ENCODE results near the gene MYO6.

The MYO6 gene

GRCh38 chr6:75819776-75820487 is 70.9 kb downstream of the MYO6 start:
- no peak for ATAC-seq (ENCODE audit: insufficient read depth, low read depth)
- H3K4me1 ChIP-seq (ENCODE audit: insufficient read depth, low read length) = no peaks in the 10 kb centered on the region
- H3K4me3 ChIP-seq (ENCODE audit: low read depth in 1 of 2, low read length in 2 of 2) = no peak overlapping the region
- no peak overlapping the region for H3K4me2 ChIP-seq (ENCODE audit: insufficient read depth, low read length)
- H3K79me2 ChIP-seq (ENCODE audit: insufficient read depth, low read length) = no peaks in the 10 kb centered on the region
- no peak overlapping the region for H2AFZ ChIP-seq (ENCODE audit: low read depth, low read length)
- H3K27me3 ChIP-seq (ENCODE audit: insufficient read depth, low read length, poor library complexity) = no peaks in the 10 kb centered on the region
- no peak for DNase-seq
- H3K9ac ChIP-seq (ENCODE audit: low read depth, low read length) = no peak overlapping the region
- H4K20me1 ChIP-seq (ENCODE audit: insufficient read depth, low read length) = no peaks in the 10 kb centered on the region
- TF ChIP-seq EZH2 (IDR thresholded peaks at IDR 0.05; ENCODE audit: borderline replicate concordance, low read depth, low read length, severe bottlenecking) (no peak), CTCF (IDR thresholded peaks at IDR 0.05; ENCODE audit: borderline replicate concordance, extremely low read depth, low read length, poor library complexity, severe bottlenecking) (no peak)
- no peaks in the 10 kb centered on the region for H3K9me3 ChIP-seq (ENCODE audit: insufficient read depth, low read length, severe bottlenecking)
- no peaks in the 10 kb centered on the region for H3K36me3 ChIP-seq (ENCODE audit: insufficient read depth, low read length)
- H3K27ac ChIP-seq (ENCODE audit: low read length) = no peak overlapping the region

- no peaks in the 10 kb centered on the region for H3K36me3 ChIP-seq (ENCODE audit: insufficient read depth, low read length)
- no peak overlapping the region for H3K27ac ChIP-seq (ENCODE audit: low read length)
- no peaks in the 10 kb centered on the region for H4K20me1 ChIP-seq (ENCODE audit: insufficient read depth, low read length)
- H3K9ac ChIP-seq (ENCODE audit: low read depth, low read length) = no peak overlapping the region
- no peaks in the 10 kb centered on the region for H3K9me3 ChIP-seq (ENCODE audit: insufficient read depth, low read length, severe bottlenecking)
- no peaks in the 10 kb centered on the region for H3K4me1 ChIP-seq (ENCODE audit: insufficient read depth, low read length)
- no peaks in the 10 kb centered on the region for H3K79me2 ChIP-seq (ENCODE audit: insufficient read depth, low read length)
- no peak overlapping the region for H3K4me3 ChIP-seq (ENCODE audit: low read depth in 1 of 2, low read length in 2 of 2)
- no peak overlapping the region for H3K4me2 ChIP-seq (ENCODE audit: insufficient read depth, low read length)
- no peak for DNase-seq
- TF ChIP-seq CTCF (IDR thresholded peaks at IDR 0.05; ENCODE audit: borderline replicate concordance, extremely low read depth, low read length, poor library complexity, severe bottlenecking) (no peak), EZH2 (IDR thresholded peaks at IDR 0.05; ENCODE audit: borderline replicate concordance, low read depth, low read length, severe bottlenecking) (no peak)
- H2AFZ ChIP-seq (ENCODE audit: low read depth, low read length) = no peak overlapping the region
- no peak for ATAC-seq (ENCODE audit: insufficient read depth, low read depth)
- H3K27me3 ChIP-seq (ENCODE audit: insufficient read depth, low read length, poor library complexity) = peaks cover 4% of the 10 kb centered on the region
These were observed 75.1 kb downstream of the MYO6 start for GRCh38 chr6:75824160-75824559.

GRCh38 chr6:75827163-75827562 is 78.1 kb downstream of the MYO6 start:
- DNase-seq (no peak), ATAC-seq (ENCODE audit: insufficient read depth, low read depth) (no peak)
- H3K27ac ChIP-seq (ENCODE audit: low read length) = no peak overlapping the region
- H3K27me3 ChIP-seq (ENCODE audit: insufficient read depth, low read length, poor library complexity) = peaks cover 6% of the 10 kb centered on the region
- H3K36me3 ChIP-seq (ENCODE audit: insufficient read depth, low read length) = no peaks in the 10 kb centered on the region
- H3K9ac ChIP-seq (ENCODE audit: low read depth, low read length) = no peak overlapping the region
- no peaks in the 10 kb centered on the region for H4K20me1 ChIP-seq (ENCODE audit: insufficient read depth, low read length)
- H2AFZ ChIP-seq (ENCODE audit: low read depth, low read length) = no peak overlapping the region
- no peaks in the 10 kb centered on the region for H3K4me1 ChIP-seq (ENCODE audit: insufficient read depth, low read length)
- no peaks in the 10 kb centered on the region for H3K9me3 ChIP-seq (ENCODE audit: insufficient read depth, low read length, severe bottlenecking)
- H3K4me2 ChIP-seq (ENCODE audit: insufficient read depth, low read length) = no peak overlapping the region
- no peak overlapping the region for H3K4me3 ChIP-seq (ENCODE audit: low read depth in 1 of 2, low read length in 2 of 2)
- no peak for TF ChIP-seq EZH2 (IDR thresholded peaks at IDR 0.05; ENCODE audit: borderline replicate concordance, low read depth, low read length, severe bottlenecking)
- TF ChIP-seq CTCF (IDR thresholded peaks at IDR 0.05; ENCODE audit: borderline replicate concordance, extremely low read depth, low read length, poor library complexity, severe bottlenecking) = no peak
- H3K79me2 ChIP-seq (ENCODE audit: insufficient read depth, low read length) = no peaks in the 10 kb centered on the region
